ENCODE measurements around the gene DGKH.
"Not testable (repeated sequence)": the region's sequence is repeated elsewhere in the genome, so short reads cannot be mapped to it uniquely, and the experiment has no call there.

DGKH gene

GRCh38 chr13:42137856-42138537 lies 89.5 kb downstream of the DGKH start:
- no peak overlapping the region for H3K4me3 Mint-ChIP-seq
- no peaks in the 10 kb centered on the region for H3K27me3 Mint-ChIP-seq (ENCODE audit: low read depth)
- peaks cover 10% of the 10 kb centered on the region for H3K9me3 Mint-ChIP-seq
- no peak overlapping the region for H3K27ac Mint-ChIP-seq
- peaks cover 5% of the 10 kb centered on the region for H3K36me3 Mint-ChIP-seq (ENCODE audit: low read depth)
- peaks cover 3% of the 10 kb centered on the region for H3K4me1 Mint-ChIP-seq (ENCODE audit: low read depth)

- Mint-ChIP-seq H3K9me3 (peaks cover 10% of the 10 kb centered on the region), H3K4me1 (ENCODE audit: low read depth) (peaks cover 3% of the 10 kb centered on the region), H3K4me3 (no peak overlapping the region), H3K36me3 (ENCODE audit: low read depth) (peaks cover 8% of the 10 kb centered on the region), H3K27ac (no peak overlapping the region), H3K27me3 (ENCODE audit: low read depth) (no peaks in the 10 kb centered on the region)
These were observed 92.0 kb downstream of the DGKH start for GRCh38 chr13:42140494-42140893.

GRCh38 chr13:42141052-42141451 lies 92.6 kb downstream of the DGKH start:
- H3K27ac Mint-ChIP-seq; H3K27me3 Mint-ChIP-seq (ENCODE audit: low read depth); H3K4me1 Mint-ChIP-seq (ENCODE audit: low read depth); H3K36me3 Mint-ChIP-seq (ENCODE audit: low read depth); H3K4me3 Mint-ChIP-seq: not testable (repeated sequence)
- peaks cover 10% of the 10 kb centered on the region for H3K9me3 Mint-ChIP-seq

- H3K4me3 Mint-ChIP-seq = no peak overlapping the region
- no peaks in the 10 kb centered on the region for H3K27me3 Mint-ChIP-seq (ENCODE audit: low read depth)
- peaks cover 5% of the 10 kb centered on the region for H3K36me3 Mint-ChIP-seq (ENCODE audit: low read depth)
- peaks cover 12% of the 10 kb centered on the region for H3K4me1 Mint-ChIP-seq (ENCODE audit: low read depth)
- H3K27ac Mint-ChIP-seq = no peak overlapping the region
- H3K9me3 Mint-ChIP-seq = peaks cover 4% of the 10 kb centered on the region
These were observed 97.9 kb downstream of the DGKH start for GRCh38 chr13:42146359-42146758.

GRCh38 chr13:42148538-42148937 lies 100.1 kb downstream of the DGKH start:
- H3K27me3 Mint-ChIP-seq (ENCODE audit: low read depth) = no peaks in the 10 kb centered on the region
- H3K27ac Mint-ChIP-seq = no peak overlapping the region
- H3K36me3 Mint-ChIP-seq (ENCODE audit: low read depth) = peaks cover 6% of the 10 kb centered on the region
- H3K4me1 Mint-ChIP-seq (ENCODE audit: low read depth) = peaks cover 19% of the 10 kb centered on the region
- no peak overlapping the region for H3K4me3 Mint-ChIP-seq
- H3K9me3 Mint-ChIP-seq = no peaks in the 10 kb centered on the region

- H3K4me1 Mint-ChIP-seq (ENCODE audit: low read depth) = peaks cover 19% of the 10 kb centered on the region
- H3K36me3 Mint-ChIP-seq (ENCODE audit: low read depth) = peaks cover 6% of the 10 kb centered on the region
- no peaks in the 10 kb centered on the region for H3K9me3 Mint-ChIP-seq
- H3K27ac Mint-ChIP-seq = peak overlapping the region; percentile 14
- H3K27me3 Mint-ChIP-seq (ENCODE audit: low read depth) = no peaks in the 10 kb centered on the region
- H3K4me3 Mint-ChIP-seq = no peak overlapping the region
These were observed 100.7 kb downstream of the DGKH start for GRCh38 chr13:42149136-42149535.

GRCh38 chr13:42151781-42152180 lies 103.3 kb downstream of the DGKH start:
- no peaks in the 10 kb centered on the region for H3K27me3 Mint-ChIP-seq (ENCODE audit: low read depth)
- peaks cover 19% of the 10 kb centered on the region for H3K4me1 Mint-ChIP-seq (ENCODE audit: low read depth)
- H3K27ac Mint-ChIP-seq = peak overlapping the region; percentile 22
- no peak overlapping the region for H3K4me3 Mint-ChIP-seq
- no peaks in the 10 kb centered on the region for H3K9me3 Mint-ChIP-seq
- H3K36me3 Mint-ChIP-seq (ENCODE audit: low read depth) = peaks cover 9% of the 10 kb centered on the region

- Mint-ChIP-seq H3K27ac (no peak overlapping the region), H3K9me3 (no peaks in the 10 kb centered on the region), H3K4me3 (no peak overlapping the region), H3K4me1 (ENCODE audit: low read depth) (peaks cover 19% of the 10 kb centered on the region), H3K36me3 (ENCODE audit: low read depth) (peaks cover 9% of the 10 kb centered on the region), H3K27me3 (ENCODE audit: low read depth) (no peaks in the 10 kb centered on the region)
These were observed 104.0 kb downstream of the DGKH start for GRCh38 chr13:42152495-42152894.

- Mint-ChIP-seq H3K36me3 (ENCODE audit: low read depth) (peaks cover 11% of the 10 kb centered on the region), H3K4me1 (ENCODE audit: low read depth) (peaks cover 15% of the 10 kb centered on the region), H3K27me3 (ENCODE audit: low read depth) (no peaks in the 10 kb centered on the region), H3K27ac (no peak overlapping the region), H3K9me3 (no peaks in the 10 kb centered on the region), H3K4me3 (no peak overlapping the region)
These were observed 105.0 kb downstream of the DGKH start for GRCh38 chr13:42153199-42154113.

- Mint-ChIP-seq H3K9me3 (no peaks in the 10 kb centered on the region), H3K4me3 (no peak overlapping the region), H3K36me3 (ENCODE audit: low read depth) (peaks cover 21% of the 10 kb centered on the region), H3K4me1 (ENCODE audit: low read depth) (peaks cover 7% of the 10 kb centered on the region), H3K27me3 (ENCODE audit: low read depth) (no peaks in the 10 kb centered on the region), H3K27ac (no peak overlapping the region)
These were observed 106.8 kb downstream of the DGKH start for GRCh38 chr13:42155251-42155650.

GRCh38 chr13:42163338-42163737 lies 114.9 kb downstream of the DGKH start:
- not testable (repeated sequence) for H3K27ac Mint-ChIP-seq; H3K27me3 Mint-ChIP-seq (ENCODE audit: low read depth); H3K4me3 Mint-ChIP-seq; H3K9me3 Mint-ChIP-seq; H3K4me1 Mint-ChIP-seq (ENCODE audit: low read depth)
- H3K36me3 Mint-ChIP-seq (ENCODE audit: low read depth) = peaks cover 36% of the 10 kb centered on the region

GRCh38 chr13:42163910-42164309 lies 115.5 kb downstream of the DGKH start:
- not testable (repeated sequence) for H3K4me1 Mint-ChIP-seq (ENCODE audit: low read depth)
- H3K36me3 Mint-ChIP-seq (ENCODE audit: low read depth) = peaks cover 38% of the 10 kb centered on the region

GRCh38 chr13:42164557-42165125 lies 116.2 kb downstream of the DGKH start:
- Mint-ChIP-seq H3K9me3 (no peaks in the 10 kb centered on the region), H3K4me1 (ENCODE audit: low read depth) (no peaks in the 10 kb centered on the region), H3K27me3 (ENCODE audit: low read depth) (no peaks in the 10 kb centered on the region), H3K4me3 (no peak overlapping the region), H3K27ac (no peak overlapping the region), H3K36me3 (ENCODE audit: low read depth) (peaks cover 41% of the 10 kb centered on the region)

More at GRCh38 chr13:42163910-42164309, 115.5 kb downstream of the DGKH start:
- not testable (repeated sequence) for H3K27ac Mint-ChIP-seq; H3K4me3 Mint-ChIP-seq; H3K9me3 Mint-ChIP-seq; H3K27me3 Mint-ChIP-seq (ENCODE audit: low read depth)

GRCh38 chr13:42168496-42168895 lies 120.0 kb downstream of the DGKH start:
- H3K27me3 Mint-ChIP-seq (ENCODE audit: low read depth) = no peaks in the 10 kb centered on the region
- peaks cover 27% of the 10 kb centered on the region for H3K36me3 Mint-ChIP-seq (ENCODE audit: low read depth)
- H3K9me3 Mint-ChIP-seq = no peaks in the 10 kb centered on the region
- no peaks in the 10 kb centered on the region for H3K4me1 Mint-ChIP-seq (ENCODE audit: low read depth)
- no peak overlapping the region for H3K4me3 Mint-ChIP-seq
- H3K27ac Mint-ChIP-seq = no peak overlapping the region

GRCh38 chr13:42170029-42170428 lies 121.6 kb downstream of the DGKH start:
- Mint-ChIP-seq H3K27me3 (ENCODE audit: low read depth) (no peaks in the 10 kb centered on the region), H3K9me3 (no peaks in the 10 kb centered on the region), H3K36me3 (ENCODE audit: low read depth) (peaks cover 35% of the 10 kb centered on the region), H3K27ac (no peak overlapping the region), H3K4me1 (ENCODE audit: low read depth) (no peaks in the 10 kb centered on the region), H3K4me3 (no peak overlapping the region)
